IMR-90 (cell line): ENCODE data around the gene HACD4. TPM values are rescaled to one million over a fixed set of nuclear protein-coding genes. Genes with fewer than 3 reads are reported as not detected.

ENCODE experiments used
- ATAC-seq: fragments of 200-7000 bp; cut with Tn5 transposase; 2 replicates; pipeline ENCODE4 v1.9.1; 2020; ENCODE audit warnings: low read depth, mild to moderate bottlenecking, moderate library complexity
- BruUV-seq: library from RNA; stranded (reverse); fragments of 400-500 nt; replicated peaks from 2 replicates; lab custom pipeline; 2021; lab: Mats Ljungman, UMichigan
- CTCF ChIA-PET: fragments of 300-600 bp; formaldehyde crosslinking; extraction: SDS; loops from one replicate; lab custom pipeline; 2021; ENCODE audit warnings: antibody characterized with exemption; lab: Yijun Ruan, JAX
- POLR2A ChIA-PET: fragments of 300-600 bp; sonication (Branson Sonifier 250); formaldehyde crosslinking; loops from one replicate; lab custom pipeline; 2022; ENCODE audit warnings: antibody characterized with exemption; ENCODE audit not compliant: unreplicated experiment; lab: Charles Lee
- DNase-seq: peaks from one replicate; pipeline ENCODE4 v3.0.0; 2013
- H2AFZ ChIP-seq: replicated peaks from 2 replicates; pipeline ENCODE3; 2013; ENCODE audit warnings: low read length, mild to moderate bottlenecking; ENCODE audit not compliant: poor library complexity
- H2AK5ac ChIP-seq: 2 replicates; pipeline ENCODE4 v1.6.1; 2013; ENCODE audit warnings: low read depth, low read length, inconsistent platforms
- H2AK9ac ChIP-seq: replicated peaks from 2 replicates; pipeline ENCODE3; 2013; ENCODE audit warnings: mild to moderate bottlenecking, low read depth, low read length, moderate library complexity; ENCODE audit not compliant: poor library complexity
- H2BK120ac ChIP-seq: 2 replicates; pipeline ENCODE4 v1.6.1; 2013; ENCODE audit warnings: low read depth, low read length, inconsistent platforms
- H2BK15ac ChIP-seq: 3 replicates; pipeline ENCODE4 v1.6.1; 2013; ENCODE audit warnings: low read depth, low read length, inconsistent platforms
- H2BK20ac ChIP-seq: 2 replicates; pipeline ENCODE4 v1.6.1; 2013; ENCODE audit warnings: low read depth, mild to moderate bottlenecking, inconsistent platforms, low read length, moderate library complexity
- H2BK5ac ChIP-seq: 2 replicates; pipeline ENCODE4 v1.6.1; 2013; ENCODE audit warnings: mild to moderate bottlenecking, low read depth, low read length, inconsistent platforms; ENCODE audit not compliant: poor library complexity, severe bottlenecking
- H3K14ac ChIP-seq: replicated peaks from 2 replicates; pipeline ENCODE4 v1.6.1; 2013; ENCODE audit warnings: low read depth, low read length, inconsistent platforms
- H3K18ac ChIP-seq: 2 replicates; pipeline ENCODE4 v1.6.1; 2013; ENCODE audit warnings: low read depth, low read length, control low read depth
- H3K23ac ChIP-seq: 2 replicates; pipeline ENCODE4 v1.6.1; 2013; ENCODE audit warnings: low read depth, low read length, inconsistent platforms
- H3K27ac ChIP-seq: 2 replicates; pipeline ENCODE4 v1.5.1; 2013; ENCODE audit warnings: mild to moderate bottlenecking, control low read depth, low read length; ENCODE audit not compliant: insufficient read depth
- H3K27me3 ChIP-seq: 2 replicates; pipeline ENCODE4 v1.6.1; 2013; ENCODE audit warnings: low read length; ENCODE audit not compliant: control insufficient read depth, insufficient read depth
- H3K36me3 ChIP-seq: 2 replicates; pipeline ENCODE4 v1.6.1; 2013; ENCODE audit warnings: low read length, mixed read lengths; ENCODE audit not compliant: control insufficient read depth, insufficient read depth
- H3K4ac ChIP-seq: 2 replicates; pipeline ENCODE4 v1.6.1; 2013; ENCODE audit warnings: low read depth, low read length, inconsistent platforms
- H3K4me1 ChIP-seq: 2 replicates; pipeline ENCODE4 v1.6.1; 2013; ENCODE audit warnings: low read length, mixed read lengths; ENCODE audit not compliant: control insufficient read depth, insufficient read depth
- H3K4me2 ChIP-seq: 2 replicates; pipeline ENCODE4 v1.6.1; 2013; ENCODE audit warnings: low read depth, mild to moderate bottlenecking, control low read depth, low read length, moderate library complexity
- H3K4me3 ChIP-seq: 2 replicates; pipeline ENCODE4 v1.5.1; 2013; ENCODE audit warnings: low read depth, mild to moderate bottlenecking, control low read depth, low read length, moderate library complexity; ENCODE audit not compliant: insufficient read depth
- H3K56ac ChIP-seq: 2 replicates; pipeline ENCODE4 v1.6.1; 2013; ENCODE audit warnings: low read length, inconsistent platforms; ENCODE audit not compliant: insufficient read depth; ENCODE audit errors: extremely low read depth
- H3K79me1 ChIP-seq, 2 experiments: 2 replicates each; pipeline ENCODE4 v1.6.1; 2013; ENCODE audit warnings: low read length in 2 of 2, inconsistent platforms in 1 of 2, low read depth in 1 of 2
- H3K9ac ChIP-seq: 2 replicates; pipeline ENCODE4 v1.6.1; 2013; ENCODE audit warnings: low read depth, low read length, control low read depth
- H3K9me1 ChIP-seq: 2 replicates; pipeline ENCODE4 v1.6.1; 2013; ENCODE audit warnings: low read length, inconsistent platforms; ENCODE audit not compliant: insufficient read depth
- H3K9me3 ChIP-seq: 2 replicates; pipeline ENCODE4 v1.6.1; 2013; ENCODE audit warnings: low read length; ENCODE audit not compliant: control insufficient read depth, insufficient read depth
- H4K20me1 ChIP-seq: 2 replicates; pipeline ENCODE4 v1.6.1; 2013; ENCODE audit warnings: low read length, inconsistent platforms; ENCODE audit not compliant: insufficient read depth
- H4K5ac ChIP-seq: 2 replicates; pipeline ENCODE4 v1.6.1; 2013; ENCODE audit warnings: mild to moderate bottlenecking, low read depth, low read length, control low read depth
- H4K8ac ChIP-seq, 2 experiments: 2 replicates each; pipeline ENCODE4 v1.6.1; 2013; ENCODE audit warnings: low read depth in 2 of 2, low read length in 2 of 2, control low read depth in 1 of 2, inconsistent platforms in 1 of 2
- H4K91ac ChIP-seq: 2 replicates; pipeline ENCODE4 v1.6.1; 2013; ENCODE audit warnings: low read depth, low read length, inconsistent platforms; ENCODE audit not compliant: insufficient read depth
- MAFK ChIP-seq: IDR thresholded peaks from 2 replicates; pipeline ENCODE4 v1.6.1; 2012; ENCODE audit warnings: low read depth, low read length, improper control_type of control experiment
- NFE2L2 ChIP-seq: fragments of 150-350 bp; IDR thresholded peaks from 2 replicates; pipeline ENCODE4 v1.6.1; 2016; ENCODE audit warnings: low read depth, mild to moderate bottlenecking, low read length
- WGBS, 2 experiments: methylation state at CpG; one replicate each; pipeline versions ENCODE4 v1.1.5 to v1.1.7; 2013; ENCODE audit warnings: missing lambda C conversion rate in 2 of 2; ENCODE audit not compliant: insufficient read length in 1 of 2; ENCODE audit errors: extremely low coverage in 2 of 2; 5-methylcytosine and 5-hydroxymethylcytosine counted together
- dilution Hi-C: fragments of 300-500 bp; cut with HindIII; formaldehyde crosslinking; loops from one replicate; pipeline ENCODE4 v1.14.3; 2018; ENCODE audit warnings: low sequenced_read_pairs; ENCODE audit not compliant: unreplicated experiment
- in situ Hi-C: fragments of 300-500 bp; cut with MboI; formaldehyde crosslinking; loops from 3 replicates; pipeline ENCODE4 v1.14.3; 2019; ENCODE audit warnings: low sequenced_read_pairs, inconsistent platforms, mixed read lengths
- intact Hi-C: fragments of 100-400 bp; cut with micrococcal nuclease; formaldehyde crosslinking; loops from 2 replicates; pipeline ENCODE4 v1.10.0; 2022
- polyA plus RNA-seq, 3 experiments: library from polyadenylated mRNA; depleted of rRNA; stranded (reverse); fragments of >200 nt; gene quantifications; 2 replicates each; pipeline ENCODE4 v1.2.3, GENCODE V29; 2012; ENCODE audit warnings: low replicate concordance in 1 of 3
- total RNA-seq: library from RNA; depleted of rRNA; stranded (reverse); fragments of >200 nt; gene quantifications from 2 replicates; pipeline ENCODE4 v1.2.3, GENCODE V29; 2012

The HACD4 gene
- total and polyA plus RNA-seq, 2 of the 4 experiments (the other 2 are of a cell fraction): 1.9 to 2.2 TPM

DNA sequence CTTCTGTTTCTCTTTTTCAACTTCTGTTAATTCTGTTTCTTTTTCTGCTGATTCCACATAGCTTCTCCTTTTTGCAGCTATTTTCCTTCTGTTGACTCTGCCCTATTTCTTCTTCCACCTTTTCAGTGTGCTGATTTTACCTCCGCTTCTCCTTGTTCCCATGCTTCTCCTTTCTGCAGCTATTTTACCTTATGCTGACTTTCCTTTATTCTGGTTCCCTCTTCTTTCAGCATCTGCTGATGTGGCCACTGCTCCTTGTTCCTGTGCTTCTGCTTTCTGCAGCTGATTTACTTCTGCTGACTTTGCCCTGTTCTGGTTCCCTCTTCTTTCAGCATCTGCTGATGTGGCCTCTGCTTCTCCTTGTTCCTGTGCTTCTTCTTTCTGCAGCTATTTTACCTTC lies 58.8 kb downstream of the HACD4 start:
- no peak overlapping the region for H2AK9ac ChIP-seq
- no peaks in the 10 kb centered on the region for H3K4me1 ChIP-seq
- in situ Hi-C loops (no loop called here), dilution Hi-C loops (no loop called here), intact Hi-C loops (no loop called here)
- ATAC-seq: no peak
- no peaks in the 10 kb centered on the region for H3K9me1 ChIP-seq
- H3K36me3 ChIP-seq: peaks cover 2% of the 10 kb centered on the region
- H3K9me3 ChIP-seq: no peaks in the 10 kb centered on the region
- POLR2A ChIA-PET: no interaction called here
- CTCF ChIA-PET: interaction anchor here (0.7 kb wide), 1 partner anchor 462 kb away, joined by 6 read pairs; no protein-coding TSS in a partner anchor
- H3K9ac ChIP-seq: no peak overlapping the region
- H2BK5ac ChIP-seq: no peak overlapping the region
- H4K8ac ChIP-seq: no peak overlapping the region
- H4K91ac ChIP-seq: no peak overlapping the region
- no peak overlapping the region for H3K23ac ChIP-seq
- WGBS, 2 experiments: no CpG with 5 or more reads among the region's 1 CpG
- no peak overlapping the region for H2AK5ac ChIP-seq
- H3K27ac ChIP-seq: no peak overlapping the region
- no peaks in the 10 kb centered on the region for H3K79me1 ChIP-seq
- DNase-seq: no peak
- H2BK20ac ChIP-seq: no peak overlapping the region
- no peak overlapping the region for H3K4ac ChIP-seq
- BruUV-seq: no TSS peak
- no peak overlapping the region for H2BK15ac ChIP-seq
- no peak overlapping the region for H2AFZ ChIP-seq
- TF ChIP-seq NFE2L2 (no peak), MAFK (0 out of 2 replicates have a peak, but pooled peaks have one; percentile 36)
- H2BK120ac ChIP-seq: no peak overlapping the region
- H3K14ac ChIP-seq: no peak overlapping the region
- H4K5ac ChIP-seq: no peak overlapping the region
- no peak overlapping the region for H3K4me3 ChIP-seq
- H4K20me1 ChIP-seq: no peaks in the 10 kb centered on the region
- no peak overlapping the region for H3K4me2 ChIP-seq
- H3K18ac ChIP-seq: no peak overlapping the region
- no peak overlapping the region for H3K56ac ChIP-seq
- H3K27me3 ChIP-seq: no peaks in the 10 kb centered on the region
